ENCODE results near the gene NUTM2E.
"Not testable (repeated sequence)": the region's sequence is repeated elsewhere in the genome, so short reads cannot be mapped to it uniquely, and the experiment has no call there.

Gene NUTM2E

DNA sequence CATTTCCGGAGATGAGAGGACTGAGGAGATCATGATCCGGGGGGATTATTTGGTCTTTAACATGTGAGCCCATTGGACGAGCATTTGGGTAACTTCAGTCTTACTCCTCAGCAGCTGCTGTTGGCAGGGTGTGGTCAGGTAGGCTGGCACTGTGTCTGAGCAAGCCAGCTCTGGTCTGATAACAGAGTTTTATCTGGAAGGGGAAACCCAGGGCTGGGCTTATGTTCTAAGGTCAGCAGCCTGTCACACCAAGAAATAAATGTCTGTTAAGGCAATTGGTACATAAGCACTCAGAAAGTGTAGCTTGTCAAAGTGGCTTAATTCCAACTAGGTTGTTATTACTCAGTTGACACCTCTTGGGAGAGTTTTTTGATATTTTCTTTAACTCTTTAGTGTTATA lies 45.0 kb upstream of the NUTM2E start:
- H4K91ac ChIP-seq (ENCODE audit: low read depth, low read length, poor library complexity); H3K27me3 ChIP-seq (ENCODE audit: control insufficient read depth in 3 of 3, insufficient read depth in 3 of 3, low read depth in 1 of 3, low read length in 3 of 3); H3K18ac ChIP-seq (ENCODE audit: low read length); H3K4me2 ChIP-seq (ENCODE audit: insufficient read depth, low read length, poor library complexity, severe bottlenecking); H2BK5ac ChIP-seq (ENCODE audit: low read length); H3K23ac ChIP-seq (ENCODE audit: low read depth, low read length, poor library complexity); H3K4me3 ChIP-seq (ENCODE audit: low read length in 2 of 2); H3K4ac ChIP-seq (ENCODE audit: low read length); DNase-seq (ENCODE audit: low spot score); H2BK120ac ChIP-seq (ENCODE audit: low read depth, low read length); H3K27ac ChIP-seq (replicated peaks; ENCODE audit: low read length); H2AFZ ChIP-seq (ENCODE audit: low read length); H3K79me1 ChIP-seq (ENCODE audit: low read depth, low read length); H3K36me3 ChIP-seq (replicated peaks in 1 of 2; ENCODE audit: control insufficient read depth in 2 of 2, insufficient read depth in 2 of 2, low read length in 2 of 2); H2AK5ac ChIP-seq (ENCODE audit: low read depth, low read length); H3K14ac ChIP-seq (ENCODE audit: low read length); H3K9me3 ChIP-seq (replicated peaks in 1 of 2; ENCODE audit: control insufficient read depth in 2 of 2, insufficient read depth in 1 of 2, low read depth in 1 of 2, low read length in 2 of 2); H3K9ac ChIP-seq (ENCODE audit: low read depth, low read length, poor library complexity); H2BK12ac ChIP-seq (ENCODE audit: low read length); H3K4me1 ChIP-seq (ENCODE audit: control insufficient read depth in 2 of 2, insufficient read depth in 1 of 2, low read depth in 1 of 2, low read length in 2 of 2); H2BK15ac ChIP-seq (ENCODE audit: low read length); H4K8ac ChIP-seq (ENCODE audit: low read depth, low read length): not testable (repeated sequence)
- WGBS, 2 donors (ENCODE audit: extremely low coverage in 2 of 2, insufficient read length in 2 of 2, insufficient replicate concordance in 1 of 2), result no CpG with 5 or more reads among the region's 3 CpGs

DNA sequence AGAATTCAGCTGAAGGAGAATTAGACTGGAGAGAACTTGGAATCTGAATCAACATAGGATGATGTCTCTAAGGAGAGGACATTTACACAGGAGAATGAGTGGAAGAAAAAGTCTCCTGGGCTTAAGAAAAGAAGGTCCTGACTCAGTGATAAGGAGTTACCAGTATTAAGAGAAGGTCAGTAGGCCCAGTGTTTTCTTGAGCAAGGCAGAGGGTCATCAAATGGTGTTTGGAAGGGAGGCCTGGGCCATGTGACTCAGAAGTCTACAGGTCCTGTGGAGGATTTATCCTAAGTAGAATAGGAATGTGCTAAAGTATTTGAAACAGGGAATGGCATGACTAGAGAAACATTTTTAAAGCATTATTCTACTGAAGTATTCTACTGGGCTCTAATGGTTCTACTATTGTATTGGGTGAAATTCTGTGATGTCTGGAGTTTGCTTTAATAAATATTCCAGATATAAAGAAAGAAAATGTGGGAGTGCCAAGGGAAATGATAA lies 39.0 kb upstream of the NUTM2E start:
- H3K23ac ChIP-seq (ENCODE audit: low read depth, low read length, poor library complexity), result not testable (repeated sequence)

DNA sequence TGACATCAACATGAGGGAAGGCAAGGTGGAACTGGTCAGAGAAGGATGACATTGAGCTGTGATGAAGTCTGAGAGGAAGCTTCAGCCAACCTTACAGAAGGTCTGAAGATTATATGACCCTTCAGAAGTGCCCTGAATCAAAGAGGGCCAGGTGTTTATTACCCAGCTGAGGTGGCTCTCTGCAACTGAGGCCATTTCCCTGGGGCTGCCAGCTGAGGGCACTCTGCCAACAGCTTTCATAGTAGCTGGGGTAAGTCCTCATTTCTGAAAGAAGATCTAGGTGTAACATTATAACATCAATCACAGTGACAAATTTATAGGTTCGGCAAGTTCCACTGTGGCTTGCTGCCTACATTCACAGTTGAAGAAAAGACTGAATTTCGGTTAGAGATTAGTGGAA lies 37.2 kb upstream of the NUTM2E start:
- H4K91ac ChIP-seq (ENCODE audit: low read depth, low read length, poor library complexity); DNase-seq (ENCODE audit: low spot score); H3K27ac ChIP-seq (replicated peaks; ENCODE audit: low read length); H3K9ac ChIP-seq (ENCODE audit: low read depth, low read length, poor library complexity); H2AK5ac ChIP-seq (ENCODE audit: low read depth, low read length); H4K8ac ChIP-seq (ENCODE audit: low read depth, low read length); H2BK12ac ChIP-seq (ENCODE audit: low read length); H3K4me1 ChIP-seq (ENCODE audit: control insufficient read depth in 2 of 2, insufficient read depth in 1 of 2, low read depth in 1 of 2, low read length in 2 of 2); H2BK15ac ChIP-seq (ENCODE audit: low read length); H3K27me3 ChIP-seq (ENCODE audit: control insufficient read depth in 3 of 3, insufficient read depth in 3 of 3, low read depth in 1 of 3, low read length in 3 of 3); H3K14ac ChIP-seq (ENCODE audit: low read length); H3K4me3 ChIP-seq (ENCODE audit: low read length in 2 of 2); H2BK120ac ChIP-seq (ENCODE audit: low read depth, low read length); H2BK5ac ChIP-seq (ENCODE audit: low read length); H3K9me3 ChIP-seq (replicated peaks in 1 of 2; ENCODE audit: control insufficient read depth in 2 of 2, insufficient read depth in 1 of 2, low read depth in 1 of 2, low read length in 2 of 2); H3K36me3 ChIP-seq (replicated peaks in 1 of 2; ENCODE audit: control insufficient read depth in 2 of 2, insufficient read depth in 2 of 2, low read length in 2 of 2); H3K4me2 ChIP-seq (ENCODE audit: insufficient read depth, low read length, poor library complexity, severe bottlenecking); H2AFZ ChIP-seq (ENCODE audit: low read length); H3K79me1 ChIP-seq (ENCODE audit: low read depth, low read length); H3K4ac ChIP-seq (ENCODE audit: low read length); H3K23ac ChIP-seq (ENCODE audit: low read depth, low read length, poor library complexity); H3K18ac ChIP-seq (ENCODE audit: low read length): not testable (repeated sequence)
- WGBS, 2 donors (ENCODE audit: extremely low coverage in 2 of 2, insufficient read length in 2 of 2, insufficient replicate concordance in 1 of 2), result no CpG with 5 or more reads among the region's 2 CpGs

More for the DNA sequence above, 39.0 kb upstream of the NUTM2E start:
- H4K91ac ChIP-seq (ENCODE audit: low read depth, low read length, poor library complexity); H2BK120ac ChIP-seq (ENCODE audit: low read depth, low read length); DNase-seq (ENCODE audit: low spot score); H3K9me3 ChIP-seq (replicated peaks in 1 of 2; ENCODE audit: control insufficient read depth in 2 of 2, insufficient read depth in 1 of 2, low read depth in 1 of 2, low read length in 2 of 2); H2AK5ac ChIP-seq (ENCODE audit: low read depth, low read length); H3K79me1 ChIP-seq (ENCODE audit: low read depth, low read length); H3K27me3 ChIP-seq (ENCODE audit: control insufficient read depth in 3 of 3, insufficient read depth in 3 of 3, low read depth in 1 of 3, low read length in 3 of 3); H3K27ac ChIP-seq (replicated peaks; ENCODE audit: low read length); H2BK5ac ChIP-seq (ENCODE audit: low read length); H3K18ac ChIP-seq (ENCODE audit: low read length); H3K4me2 ChIP-seq (ENCODE audit: insufficient read depth, low read length, poor library complexity, severe bottlenecking); H3K9ac ChIP-seq (ENCODE audit: low read depth, low read length, poor library complexity); H4K8ac ChIP-seq (ENCODE audit: low read depth, low read length); H3K14ac ChIP-seq (ENCODE audit: low read length); H3K4me3 ChIP-seq (ENCODE audit: low read length in 2 of 2); H2AFZ ChIP-seq (ENCODE audit: low read length); H2BK12ac ChIP-seq (ENCODE audit: low read length); H2BK15ac ChIP-seq (ENCODE audit: low read length); H3K36me3 ChIP-seq (replicated peaks in 1 of 2; ENCODE audit: control insufficient read depth in 2 of 2, insufficient read depth in 2 of 2, low read length in 2 of 2); H3K4ac ChIP-seq (ENCODE audit: low read length); H3K4me1 ChIP-seq (ENCODE audit: control insufficient read depth in 2 of 2, insufficient read depth in 1 of 2, low read depth in 1 of 2, low read length in 2 of 2): not testable (repeated sequence)

DNA sequence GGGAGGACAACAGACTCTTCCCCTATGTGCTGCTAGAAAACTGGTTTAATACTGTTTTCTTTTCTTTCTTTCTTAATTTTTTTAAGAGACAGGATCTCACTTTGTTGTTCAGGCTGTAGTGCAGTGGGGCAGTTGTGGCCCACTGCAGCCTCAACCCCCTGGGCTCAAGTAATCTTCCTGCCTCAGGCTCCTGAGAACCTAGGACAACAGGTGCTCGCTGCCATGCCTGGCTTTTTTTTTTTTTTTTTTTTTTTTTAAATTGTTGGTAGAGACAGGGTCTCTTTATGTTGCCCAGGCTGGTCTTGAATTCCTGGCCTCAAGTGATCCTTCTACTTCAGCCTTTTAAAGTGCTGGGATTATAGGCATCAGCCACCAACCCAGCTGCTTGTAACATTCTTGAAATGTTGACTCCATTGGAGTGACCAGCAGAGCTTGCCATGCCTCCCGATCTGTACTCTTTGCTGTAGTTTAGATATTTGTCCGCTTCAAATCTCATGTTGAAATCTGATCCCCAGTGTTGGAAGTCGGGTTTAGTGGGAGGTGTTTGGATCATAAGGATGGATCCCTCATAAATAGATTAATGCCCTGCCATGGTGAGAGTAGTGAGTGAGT lies 34.5 kb upstream of the NUTM2E start:
- not testable (repeated sequence) for H2BK15ac ChIP-seq (ENCODE audit: low read length); H3K4me2 ChIP-seq (ENCODE audit: insufficient read depth, low read length, poor library complexity, severe bottlenecking); H3K27ac ChIP-seq (replicated peaks; ENCODE audit: low read length); H3K4me3 ChIP-seq (ENCODE audit: low read length in 2 of 2); H3K4me1 ChIP-seq (ENCODE audit: control insufficient read depth in 2 of 2, insufficient read depth in 1 of 2, low read depth in 1 of 2, low read length in 2 of 2); H2BK5ac ChIP-seq (ENCODE audit: low read length); H3K14ac ChIP-seq (ENCODE audit: low read length); H3K4ac ChIP-seq (ENCODE audit: low read length); H3K9me3 ChIP-seq (replicated peaks in 1 of 2; ENCODE audit: control insufficient read depth in 2 of 2, insufficient read depth in 1 of 2, low read depth in 1 of 2, low read length in 2 of 2); H3K79me1 ChIP-seq (ENCODE audit: low read depth, low read length); H3K36me3 ChIP-seq (replicated peaks in 1 of 2; ENCODE audit: control insufficient read depth in 2 of 2, insufficient read depth in 2 of 2, low read length in 2 of 2); H3K27me3 ChIP-seq (ENCODE audit: control insufficient read depth in 3 of 3, insufficient read depth in 3 of 3, low read depth in 1 of 3, low read length in 3 of 3); H2BK120ac ChIP-seq (ENCODE audit: low read depth, low read length); H4K8ac ChIP-seq (ENCODE audit: low read depth, low read length); H3K23ac ChIP-seq (ENCODE audit: low read depth, low read length, poor library complexity); H2AK5ac ChIP-seq (ENCODE audit: low read depth, low read length); H3K18ac ChIP-seq (ENCODE audit: low read length); H2AFZ ChIP-seq (ENCODE audit: low read length); DNase-seq (ENCODE audit: low spot score); H3K9ac ChIP-seq (ENCODE audit: low read depth, low read length, poor library complexity); H2BK12ac ChIP-seq (ENCODE audit: low read length); H4K91ac ChIP-seq (ENCODE audit: low read depth, low read length, poor library complexity)
- no CpG with 5 or more reads among the region's 4 CpGs for WGBS, 2 donors (ENCODE audit: extremely low coverage in 2 of 2, insufficient read length in 2 of 2, insufficient replicate concordance in 1 of 2)

Measured in neuronal stem cell (in vitro differentiated cells).